HG03196 (cell line): ENCODE measurements around the gene VEPH1.
A peak's percentile ranks its signal among the peaks of the same experiment; 100 is the strongest.

Experiments used
- ATAC-seq: cut with Tn5 transposase; IDR thresholded peaks from one replicate; pipeline ENCODE4 v1.9.1; 2021; ENCODE audit not compliant: unreplicated experiment

The VEPH1 gene

DNA sequence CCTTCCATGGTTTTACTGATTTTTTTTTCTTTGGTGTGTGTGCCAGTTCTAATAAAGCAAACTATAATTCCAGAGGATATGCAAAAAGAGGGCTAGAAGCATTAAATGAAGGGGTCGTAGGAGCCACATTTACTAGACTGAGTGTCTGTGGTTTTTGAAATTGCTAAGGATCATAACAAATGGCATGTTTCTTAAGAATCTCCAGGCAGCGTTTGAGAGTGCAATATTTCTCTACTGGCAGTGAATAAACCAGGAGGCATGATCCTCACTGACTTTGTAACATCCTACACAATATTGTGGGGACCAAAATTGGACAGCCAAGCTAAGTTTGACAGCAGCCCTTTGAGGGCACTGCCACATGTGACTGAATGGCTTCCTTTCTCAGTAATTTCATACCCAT lies 227.4 kb downstream of the VEPH1 start:
- ATAC-seq = no peak

DNA sequence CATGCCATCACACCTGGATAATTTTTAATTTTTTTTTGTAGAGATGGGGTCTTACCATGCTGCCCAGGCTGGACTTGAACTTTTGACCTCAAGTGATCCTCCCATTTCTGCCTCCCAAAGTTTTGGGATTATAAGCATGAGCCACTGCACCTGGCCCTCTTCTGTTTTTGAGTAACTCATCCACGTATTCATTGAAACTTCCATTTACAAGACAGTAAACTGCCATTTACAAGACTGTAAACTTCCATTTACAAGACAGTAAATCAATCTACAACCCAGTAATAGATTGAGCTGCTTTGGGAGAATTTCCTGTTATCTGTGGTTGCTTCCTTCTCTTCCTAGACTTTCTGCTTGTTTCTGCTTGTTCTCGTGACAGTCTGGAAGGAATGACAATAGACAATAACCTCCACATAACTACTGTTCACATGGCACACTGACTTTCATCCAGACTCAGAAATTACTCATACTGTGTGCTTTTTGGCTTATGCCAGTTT lies 228.5 kb downstream of the VEPH1 start:
- ATAC-seq = no peak

- ATAC-seq = no peak
Measured at GRCh38 chr3:157271283-157271882, 231.8 kb downstream of the VEPH1 start.

GRCh38 chr3:157268026-157268425 lies 235.2 kb downstream of the VEPH1 start:
- no peak for ATAC-seq

- no peak for ATAC-seq
Measured at GRCh38 chr3:157265931-157266330, 237.3 kb downstream of the VEPH1 start.

DNA sequence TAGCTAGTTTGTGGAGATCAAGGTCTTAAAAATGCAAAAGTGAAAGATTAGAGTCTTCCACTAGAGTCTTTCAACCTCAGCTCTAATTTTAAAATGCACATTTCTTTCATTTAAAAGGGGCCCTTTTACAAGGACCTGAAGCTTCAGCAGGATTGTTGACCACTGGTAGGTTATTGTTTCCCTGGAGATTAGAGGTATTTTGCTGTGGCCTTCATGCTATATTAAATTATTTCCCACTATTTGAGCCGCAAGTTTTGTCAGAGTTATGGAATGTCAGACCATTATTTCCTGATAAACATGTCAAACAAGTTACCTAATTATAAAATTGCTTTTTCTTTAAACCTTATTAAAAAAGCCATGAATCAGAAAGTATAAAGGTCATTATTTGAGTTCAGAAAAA lies 240.2 kb downstream of the VEPH1 start:
- ATAC-seq = no peak

GRCh38 chr3:157261000-157261399 lies 242.2 kb downstream of the VEPH1 start:
- no peak for ATAC-seq

GRCh38 chr3:157259825-157260224 lies 243.4 kb downstream of the VEPH1 start:
- ATAC-seq = no peak

- ATAC-seq = no peak
Measured at GRCh38 chr3:157257101-157257500, 246.1 kb downstream of the VEPH1 start.

- ATAC-seq = no peak
Measured at GRCh38 chr3:157255797-157256196, 247.4 kb downstream of the VEPH1 start.

- no peak for ATAC-seq
Measured at GRCh38 chr3:157251685-157252084, 251.5 kb downstream of the VEPH1 start.

- no peak for ATAC-seq
Measured at GRCh38 chr3:157249606-157250005, 253.6 kb downstream of the VEPH1 start.

DNA sequence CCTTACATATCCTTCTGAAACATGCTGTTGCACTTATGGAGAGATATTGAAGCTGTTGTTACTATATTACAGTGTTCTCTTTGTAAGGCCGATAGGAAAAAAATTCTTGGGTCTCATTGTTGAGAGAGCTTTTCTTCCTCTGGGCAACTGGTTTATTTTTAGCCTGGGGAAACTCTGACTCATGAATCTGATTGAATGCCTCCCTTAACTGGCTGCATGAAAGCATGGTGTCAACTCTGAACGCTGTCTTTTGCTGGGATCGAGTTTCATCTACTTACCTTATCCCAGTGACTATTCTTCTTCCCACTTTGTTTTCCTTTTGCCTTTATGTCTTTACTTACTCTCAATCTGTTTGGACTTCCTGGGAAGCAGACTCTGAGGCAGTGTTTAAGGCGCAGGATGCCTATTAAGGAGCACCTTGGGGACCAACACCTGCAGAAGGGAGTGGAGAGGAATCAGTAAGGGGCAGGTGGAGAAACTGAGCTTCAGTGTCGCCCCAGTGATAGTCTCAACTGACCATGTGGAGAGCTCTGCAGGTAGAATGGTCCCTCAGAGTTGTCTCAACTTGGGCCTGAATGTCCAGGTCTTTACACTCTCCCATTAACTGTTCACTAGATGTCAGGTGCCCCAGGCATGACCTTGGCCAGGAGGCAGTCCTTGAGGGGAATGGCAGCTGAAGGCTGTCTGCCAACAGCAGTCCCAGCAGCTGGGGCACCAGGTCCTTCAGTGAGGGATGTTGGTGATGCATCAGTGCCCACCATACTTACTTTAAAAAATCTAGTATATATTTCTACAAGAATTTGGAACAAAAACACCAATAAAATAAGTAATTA lies 254.4 kb downstream of the VEPH1 start:
- no peak for ATAC-seq

- no peak for ATAC-seq
Measured at GRCh38 chr3:157247391-157247790, 255.8 kb downstream of the VEPH1 start.

GRCh38 chr3:157242836-157243235 lies 260.4 kb downstream of the VEPH1 start:
- no peak for ATAC-seq

- no peak for ATAC-seq
Measured at GRCh38 chr3:157241599-157241998, 261.6 kb downstream of the VEPH1 start.

GRCh38 chr3:157240408-157240807 lies 262.8 kb downstream of the VEPH1 start:
- ATAC-seq = no peak

DNA sequence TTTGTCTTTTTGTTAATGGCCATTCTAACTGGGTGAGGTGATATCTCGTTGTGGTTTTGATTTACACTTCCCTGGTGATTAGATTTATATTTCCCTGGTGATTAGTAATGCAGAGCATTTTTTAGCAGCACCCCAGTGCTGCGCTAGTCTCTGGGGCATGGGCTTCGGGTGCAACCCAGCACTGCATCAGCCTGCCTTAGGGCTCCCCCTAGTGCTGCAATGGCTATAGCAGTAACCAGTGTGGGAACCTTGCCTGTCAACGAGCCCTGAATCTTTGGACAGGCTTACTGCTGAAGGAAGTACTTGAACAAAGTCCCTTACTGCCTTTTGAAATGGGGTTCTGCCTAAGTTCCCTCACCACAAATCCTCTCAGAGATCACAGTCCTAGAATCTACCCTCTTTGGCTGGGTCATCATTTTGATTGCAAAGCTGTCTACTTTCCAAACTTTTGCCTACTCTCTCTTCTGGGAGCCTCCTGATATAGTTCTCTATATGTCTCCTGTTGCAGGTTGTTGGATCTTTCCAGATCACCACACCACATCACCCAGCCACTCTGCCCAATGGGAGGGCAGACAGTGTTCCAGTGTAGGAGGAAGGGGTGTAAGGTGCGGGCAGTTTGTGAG lies 264.0 kb downstream of the VEPH1 start:
- peak; percentile 98 for ATAC-seq

DNA sequence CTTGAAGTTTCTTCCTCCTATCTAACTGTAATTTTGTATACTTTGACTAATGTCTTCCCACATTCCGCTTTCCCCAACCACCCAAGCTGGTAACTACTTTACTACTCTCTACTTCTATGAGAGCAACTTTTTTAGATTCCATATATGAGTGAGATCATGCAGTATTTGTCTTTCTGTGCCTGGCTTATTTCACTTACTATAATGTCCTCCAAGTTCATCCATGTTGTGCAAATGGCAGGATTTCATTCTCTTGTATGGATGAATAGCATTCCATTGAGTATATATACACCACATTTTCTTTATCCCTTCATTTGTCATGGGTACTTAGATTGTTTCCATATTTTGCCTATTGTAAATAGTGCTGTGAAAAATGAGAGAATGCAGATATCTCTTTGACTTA lies 264.8 kb downstream of the VEPH1 start:
- ATAC-seq = no peak

DNA sequence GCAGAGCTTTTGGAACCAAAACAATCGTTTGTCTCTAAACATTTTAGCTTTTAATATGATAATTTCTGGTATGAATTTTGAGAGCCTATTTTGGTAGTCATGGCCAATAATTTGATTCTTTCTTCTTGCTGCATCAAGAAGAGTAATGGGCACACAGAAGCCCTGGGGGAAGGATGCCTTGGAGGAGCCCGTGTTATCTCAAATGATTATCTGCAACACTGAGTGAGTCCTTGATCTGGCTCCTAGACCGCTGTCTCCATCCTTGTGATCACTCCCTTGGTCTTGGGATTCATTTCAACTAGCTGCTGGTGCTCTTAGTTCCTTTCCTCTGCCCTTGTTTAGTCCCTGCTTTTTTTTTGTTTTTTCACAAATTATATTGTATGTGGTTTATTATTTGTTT lies 265.3 kb downstream of the VEPH1 start:
- no peak for ATAC-seq

DNA sequence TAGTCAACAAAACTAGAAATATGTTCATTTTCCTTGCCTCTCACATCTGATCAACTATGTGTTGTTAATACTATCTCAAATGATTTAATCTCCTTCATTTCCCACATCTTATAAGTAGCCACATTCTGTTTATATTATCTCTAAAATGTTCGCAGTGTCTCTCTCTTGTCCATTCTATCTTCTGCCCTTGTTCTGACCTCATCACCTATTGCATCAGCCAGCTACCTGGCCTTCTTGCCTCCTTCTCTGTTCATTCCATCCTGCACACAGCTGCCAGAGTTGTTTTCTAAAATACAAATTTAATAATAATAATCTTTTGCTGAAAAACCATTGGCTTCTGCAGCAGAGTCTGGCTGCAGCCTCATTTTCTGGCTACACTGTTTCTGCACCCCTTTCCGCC lies 267.9 kb downstream of the VEPH1 start:
- no peak for ATAC-seq

DNA sequence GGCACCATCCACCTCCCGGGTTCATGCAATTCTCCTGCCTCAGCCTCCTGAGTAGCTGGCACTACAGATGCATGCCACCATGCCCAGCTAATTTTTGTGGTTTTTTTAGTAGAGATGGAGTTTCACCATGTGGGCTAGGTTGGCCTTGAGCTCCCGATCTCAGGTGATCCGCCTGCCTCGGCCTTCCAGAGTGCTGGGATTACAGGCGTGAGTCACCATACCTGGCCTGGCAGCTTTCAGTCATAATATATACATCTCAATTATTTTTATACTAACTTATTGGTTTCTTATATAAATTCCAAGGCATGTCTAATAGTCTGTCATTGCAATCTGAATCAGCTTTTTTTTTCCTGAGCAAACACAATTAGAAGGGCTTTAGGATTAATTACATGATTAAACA lies 269.3 kb downstream of the VEPH1 start:
- no peak for ATAC-seq
